Left renal pelvis (tissue), 4 donors: ENCODE results near the gene MRC2. TPM values are rescaled to one million over a fixed set of nuclear protein-coding genes. Genes with fewer than 3 reads are reported as not detected.
"Not testable (repeated sequence)": the region's sequence is repeated elsewhere in the genome, so short reads cannot be mapped to it uniquely, and the experiment has no call there.

ENCODE experiments used
- DNase-seq, 4 donors: peaks; one replicate each; pipeline ENCODE4 v3.0.0-alpha.2; 2013; ENCODE audit warnings: low read depth in 4 of 4, low spot score in 3 of 4
- polyA plus RNA-seq, 4 donors: library from polyadenylated mRNA; unstranded; fragments of 120-200 nt; gene quantifications; one replicate each; pipeline ENCODE4 v1.2.1, GENCODE V29; 2013; ENCODE audit not compliant: insufficient read length in 4 of 4

Gene MRC2
- polyA plus RNA-seq, 4 donors = 67.1 to 190 (median 70.1) TPM

GRCh38 chr17:62693616-62694409, 66.3 kb downstream of the MRC2 start:
- no peak for DNase-seq

GRCh38 chr17:62695093-62695738, 67.7 kb downstream of the MRC2 start:
- not testable (repeated sequence) for DNase-seq

- DNase-seq = no peak
These were observed 68.8 kb downstream of the MRC2 start for GRCh38 chr17:62696256-62696655.

DNA sequence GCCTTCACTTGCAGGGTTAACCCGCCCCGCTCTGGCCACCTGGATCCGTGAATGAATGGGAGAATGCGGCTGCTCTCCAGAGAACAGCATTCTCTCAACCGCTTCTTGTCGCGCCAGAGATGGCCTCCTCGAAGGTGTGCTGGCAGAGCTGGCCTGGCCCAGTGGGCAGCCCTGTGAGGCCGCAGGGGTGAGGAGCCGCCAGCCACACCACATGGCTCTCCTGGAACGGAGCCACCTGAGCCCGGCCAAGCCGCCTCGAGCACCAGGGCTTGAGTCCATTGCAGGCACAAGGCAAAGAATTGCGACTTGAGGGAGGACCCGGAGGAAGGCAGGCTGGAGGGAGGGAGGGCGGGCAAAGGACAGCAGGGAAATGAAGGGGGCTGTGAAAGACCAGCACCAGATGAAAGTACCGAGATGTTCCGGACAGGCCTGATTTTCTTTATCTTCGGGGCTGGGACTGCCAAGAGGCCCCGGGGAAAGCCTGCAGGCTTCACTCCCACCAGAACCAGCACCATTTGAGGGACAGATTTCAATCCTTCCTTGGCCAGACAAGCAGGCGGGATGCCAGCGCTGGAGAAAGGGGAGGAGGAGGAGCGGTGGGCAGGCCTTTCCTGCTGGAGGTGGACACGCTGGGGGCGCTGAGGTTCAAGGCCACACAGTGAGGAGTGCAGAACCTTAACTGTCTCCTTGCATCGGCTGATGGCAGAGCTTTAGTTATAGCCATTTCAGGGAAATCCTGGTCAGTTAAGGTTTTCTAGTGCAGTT, 69.4 kb downstream of the MRC2 start:
- DNase-seq = no peak

GRCh38 chr17:62698459-62698858, 71.0 kb downstream of the MRC2 start:
- DNase-seq = not testable (repeated sequence)

- no peak for DNase-seq
These were observed 73.7 kb downstream of the MRC2 start for GRCh38 chr17:62700964-62701705.

DNA sequence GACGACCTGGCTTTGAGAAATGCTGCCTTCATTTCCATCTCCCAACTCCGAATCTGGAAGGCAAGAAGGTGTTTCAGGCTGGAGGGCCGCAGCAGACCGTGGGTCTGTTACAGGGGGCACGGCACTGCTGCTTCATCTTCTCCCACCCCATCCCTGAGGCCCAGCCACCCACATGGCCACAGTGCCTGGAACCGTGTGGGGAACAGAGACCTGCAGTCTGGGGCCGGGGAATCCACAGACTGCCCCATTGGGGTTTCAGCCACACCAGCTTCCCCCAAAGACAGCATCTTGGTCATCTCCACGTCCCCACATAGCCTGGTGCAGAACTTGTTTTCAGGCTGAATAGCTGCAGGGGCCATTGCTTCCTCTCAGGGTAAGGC, 74.2 kb downstream of the MRC2 start:
- no peak for DNase-seq

- no peak for DNase-seq
These were observed 75.3 kb downstream of the MRC2 start for GRCh38 chr17:62702746-62703260.

DNA sequence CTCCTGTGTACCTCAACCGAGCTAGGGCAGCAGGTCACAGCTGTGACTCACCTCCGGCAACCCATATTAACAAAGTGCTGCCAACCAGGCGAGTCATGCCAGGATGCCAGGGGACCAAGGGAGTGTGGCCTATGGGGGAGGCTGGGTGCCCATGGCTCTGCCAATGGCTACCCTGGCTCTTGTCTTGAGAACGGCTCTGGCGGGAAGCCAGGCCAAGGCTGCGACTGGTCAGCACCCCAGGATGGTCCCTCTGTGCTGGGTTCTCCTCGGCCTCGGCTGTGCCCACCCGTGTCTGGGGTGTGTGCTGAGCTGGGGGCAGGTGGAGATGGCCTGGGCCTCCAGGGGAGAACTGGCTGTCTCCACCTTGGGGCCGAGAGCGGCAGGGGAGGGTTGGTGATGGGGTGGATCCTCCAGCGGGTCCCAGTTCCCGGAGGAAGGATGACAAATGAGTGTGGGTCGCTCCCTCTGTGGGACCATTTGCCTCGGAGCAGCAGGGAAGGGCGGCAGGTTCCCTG, 75.8 kb downstream of the MRC2 start:
- no peak for DNase-seq

DNA sequence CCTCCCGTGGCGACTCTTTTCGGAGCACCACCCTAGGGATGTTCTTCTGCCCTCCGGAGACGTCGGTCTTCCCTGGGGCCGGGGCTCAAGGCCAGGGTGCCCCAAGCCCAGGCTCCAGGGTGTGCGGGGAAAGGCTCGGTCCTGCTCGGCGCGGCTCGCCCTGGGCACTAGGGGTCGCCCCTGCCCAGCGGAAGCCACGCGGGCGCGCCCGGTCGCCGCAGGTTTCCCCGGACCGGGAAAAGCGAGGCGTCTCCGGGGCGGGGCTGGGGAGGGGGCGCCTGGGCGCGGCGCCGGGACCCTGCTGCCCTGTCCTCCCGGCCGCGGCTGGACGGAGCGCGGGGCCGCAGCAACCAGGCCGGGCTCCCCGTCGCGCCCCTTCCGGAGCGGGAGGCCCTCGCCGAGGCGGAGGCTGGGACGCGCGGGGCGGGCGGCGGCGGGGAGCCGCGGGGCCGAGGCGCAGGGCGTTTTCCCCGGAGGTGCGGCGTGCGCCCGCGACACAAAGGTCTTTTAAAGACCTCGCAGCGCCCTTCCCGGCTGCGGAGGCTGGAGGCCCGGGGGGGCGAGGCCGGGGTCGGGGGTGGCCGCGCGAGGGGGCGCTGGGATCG, 76.4 kb downstream of the MRC2 start:
- DNase-seq = peak in 2 of 4 donors; percentile 36 to 46

DNA sequence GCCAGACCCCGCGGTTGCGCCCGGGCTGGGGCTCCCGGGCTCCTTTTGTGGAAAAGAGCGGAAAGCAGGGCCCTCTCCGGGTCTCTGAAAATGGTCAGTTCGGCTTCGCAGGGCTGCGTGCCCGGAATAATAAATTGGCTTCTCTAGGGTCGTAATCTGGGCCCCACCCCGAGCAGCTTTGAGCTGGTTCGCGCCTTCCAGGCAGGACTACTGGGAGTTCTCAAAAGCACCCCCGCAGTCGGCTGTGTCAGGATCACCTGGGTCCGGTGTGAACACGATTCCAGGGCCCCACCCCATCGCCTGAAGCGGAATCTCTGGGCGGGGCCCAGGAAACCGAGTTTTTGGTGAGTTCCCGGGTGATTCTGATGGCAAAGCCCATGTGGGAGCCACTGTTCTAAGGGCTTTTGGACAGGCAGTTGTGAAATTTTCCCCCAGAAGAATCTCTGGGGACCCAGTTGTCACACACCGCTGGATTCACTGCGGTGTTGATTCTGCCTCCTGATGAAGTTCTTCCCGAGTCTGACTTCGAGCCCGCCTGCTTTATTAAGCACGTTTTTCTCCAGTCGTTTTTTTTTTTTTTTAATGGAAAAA, 77.0 kb downstream of the MRC2 start:
- DNase-seq = peak in 2 of 4 donors; percentile 40 to 61

- DNase-seq = no peak
These were observed 77.8 kb downstream of the MRC2 start for GRCh38 chr17:62705156-62705777.

GRCh38 chr17:62705778-62706597, 78.5 kb downstream of the MRC2 start:
- no peak for DNase-seq

GRCh38 chr17:62706598-62707424, 79.3 kb downstream of the MRC2 start:
- no peak for DNase-seq

GRCh38 chr17:62707425-62707739, 79.9 kb downstream of the MRC2 start:
- DNase-seq = no peak

GRCh38 chr17:62708587-62708986, 81.1 kb downstream of the MRC2 start:
- no peak for DNase-seq

DNA sequence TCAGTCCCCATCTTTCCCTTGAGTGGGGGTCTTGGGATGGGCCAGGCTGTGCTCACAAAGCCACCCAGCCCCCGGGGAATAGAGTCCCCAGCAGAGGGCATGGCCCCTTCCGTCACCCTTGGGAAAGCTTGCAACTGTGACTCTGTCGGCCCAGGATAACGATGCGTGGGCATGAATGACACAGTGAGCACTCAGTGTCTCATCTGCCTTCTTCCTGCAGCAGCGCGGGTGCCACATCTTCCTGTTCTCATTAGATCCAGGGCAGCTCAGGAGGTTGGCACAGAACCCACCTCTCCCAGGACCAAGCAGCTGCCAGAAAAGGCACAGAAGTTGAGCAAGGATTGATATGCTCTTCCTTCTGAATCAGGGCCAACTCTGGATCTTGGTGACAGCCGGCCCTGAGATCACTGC, 84.7 kb downstream of the MRC2 start:
- DNase-seq = no peak
